Fibroblast of the aortic adventitia (primary cell): Measurements from ENCODE around the gene UGT2B17. TPM values are rescaled to one million over a fixed set of nuclear protein-coding genes. Genes with fewer than 3 reads are reported as not detected.
"Not testable (repeated sequence)": the region's sequence is repeated elsewhere in the genome, so short reads cannot be mapped to it uniquely, and the experiment has no call there.

Source experiments
- DNase-seq: peaks from one replicate; pipeline ENCODE4 v3.0.0-alpha.2; 2010; ENCODE audit warnings: low read depth
- H3K4me3 ChIP-seq: 2 replicates; pipeline ENCODE4 v1.5.1; 2011; ENCODE audit warnings: low read depth, mild to moderate bottlenecking, control low read depth, low read length, moderate library complexity
- total RNA-seq: library from RNA; depleted of rRNA; stranded (reverse); fragments of >200 nt; gene quantifications from 2 replicates; pipeline ENCODE4 v1.2.3, GENCODE V29; 2012; ENCODE audit warnings: low replicate concordance
- TF ChIP-seq, protein P1 (sequence below): IDR thresholded peaks from 2 replicates; pipeline ENCODE4 v1.5.1; 2011; ENCODE audit warnings: mild to moderate bottlenecking, low read length, control low read depth, inconsistent platforms; ENCODE audit not compliant: insufficient read depth

UGT2B17 gene
- total RNA-seq, 1 donor: not detected

DNA sequence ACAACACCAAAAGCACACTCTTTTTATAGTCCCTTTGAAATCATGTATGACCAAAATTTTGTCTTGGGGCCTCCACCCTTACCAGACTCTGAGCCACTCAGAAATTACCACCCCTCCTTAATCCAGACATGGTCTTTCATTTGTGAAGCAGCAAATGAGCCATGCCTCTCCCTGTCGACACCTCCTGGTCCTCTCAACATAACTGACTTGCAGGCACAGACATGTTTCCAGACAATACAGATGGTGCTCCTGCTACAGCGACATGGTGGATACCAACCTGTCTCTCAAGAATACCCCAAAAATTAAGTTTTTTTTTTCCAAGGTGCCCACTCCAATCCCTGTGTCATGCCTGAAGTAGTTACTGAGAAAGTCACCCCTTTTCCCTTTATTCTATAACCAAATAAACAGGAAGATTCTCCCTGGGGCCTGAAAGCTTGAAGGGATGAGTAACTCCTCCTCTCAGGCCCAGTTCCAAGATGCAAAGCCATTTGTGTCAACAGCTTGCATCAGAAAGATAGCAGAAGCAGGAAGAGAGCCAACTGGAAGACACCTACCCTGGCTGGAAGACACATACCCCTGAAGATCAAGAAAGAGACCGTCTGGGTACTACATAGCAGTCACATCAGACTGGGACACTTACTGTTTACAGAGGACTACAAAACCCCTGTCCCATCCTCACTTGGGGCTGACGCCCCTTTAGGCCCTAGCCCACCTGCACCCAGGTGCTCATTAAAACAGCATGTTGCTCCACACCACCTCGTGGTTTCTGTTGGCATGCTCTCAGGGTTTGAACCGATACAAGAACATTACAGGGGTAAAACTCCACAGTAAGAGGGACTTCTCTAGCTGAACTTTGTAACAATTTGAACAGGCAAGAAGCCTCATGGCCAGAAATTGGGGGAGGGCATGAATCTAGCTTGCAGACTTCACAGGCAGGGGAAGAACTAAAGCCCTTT lies 5.5 kb upstream of the UGT2B17 start:
- TF ChIP-seq, protein P1, sequence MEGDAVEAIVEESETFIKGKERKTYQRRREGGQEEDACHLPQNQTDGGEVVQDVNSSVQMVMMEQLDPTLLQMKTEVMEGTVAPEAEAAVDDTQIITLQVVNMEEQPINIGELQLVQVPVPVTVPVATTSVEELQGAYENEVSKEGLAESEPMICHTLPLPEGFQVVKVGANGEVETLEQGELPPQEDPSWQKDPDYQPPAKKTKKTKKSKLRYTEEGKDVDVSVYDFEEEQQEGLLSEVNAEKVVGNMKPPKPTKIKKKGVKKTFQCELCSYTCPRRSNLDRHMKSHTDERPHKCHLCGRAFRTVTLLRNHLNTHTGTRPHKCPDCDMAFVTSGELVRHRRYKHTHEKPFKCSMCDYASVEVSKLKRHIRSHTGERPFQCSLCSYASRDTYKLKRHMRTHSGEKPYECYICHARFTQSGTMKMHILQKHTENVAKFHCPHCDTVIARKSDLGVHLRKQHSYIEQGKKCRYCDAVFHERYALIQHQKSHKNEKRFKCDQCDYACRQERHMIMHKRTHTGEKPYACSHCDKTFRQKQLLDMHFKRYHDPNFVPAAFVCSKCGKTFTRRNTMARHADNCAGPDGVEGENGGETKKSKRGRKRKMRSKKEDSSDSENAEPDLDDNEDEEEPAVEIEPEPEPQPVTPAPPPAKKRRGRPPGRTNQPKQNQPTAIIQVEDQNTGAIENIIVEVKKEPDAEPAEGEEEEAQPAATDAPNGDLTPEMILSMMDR: no peak
- DNase-seq: no peak
- H3K4me3 ChIP-seq: no peak overlapping the region

DNA sequence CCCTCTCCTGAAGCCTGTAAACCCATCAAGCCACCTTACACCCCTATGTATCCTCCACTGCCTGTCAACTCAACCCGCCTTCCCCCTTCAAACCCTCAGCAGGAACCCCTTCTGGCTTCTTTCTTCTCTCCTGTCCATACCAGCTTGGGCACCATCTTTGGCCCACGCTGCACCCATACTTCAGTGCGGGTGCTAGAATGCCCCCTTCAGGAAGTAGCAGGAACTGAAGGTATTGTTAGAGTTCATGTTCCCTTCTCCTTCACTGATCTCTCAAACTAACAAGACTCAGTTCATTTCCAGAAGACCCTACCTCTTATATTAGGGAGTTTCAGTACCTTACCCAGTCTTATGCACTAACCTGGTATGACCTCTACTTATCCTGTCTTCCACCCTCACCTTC lies 1.5 kb upstream of the UGT2B17 start:
- H3K4me3 ChIP-seq: no peak overlapping the region
- no peak for DNase-seq
- TF ChIP-seq, protein P1: no peak

DNA sequence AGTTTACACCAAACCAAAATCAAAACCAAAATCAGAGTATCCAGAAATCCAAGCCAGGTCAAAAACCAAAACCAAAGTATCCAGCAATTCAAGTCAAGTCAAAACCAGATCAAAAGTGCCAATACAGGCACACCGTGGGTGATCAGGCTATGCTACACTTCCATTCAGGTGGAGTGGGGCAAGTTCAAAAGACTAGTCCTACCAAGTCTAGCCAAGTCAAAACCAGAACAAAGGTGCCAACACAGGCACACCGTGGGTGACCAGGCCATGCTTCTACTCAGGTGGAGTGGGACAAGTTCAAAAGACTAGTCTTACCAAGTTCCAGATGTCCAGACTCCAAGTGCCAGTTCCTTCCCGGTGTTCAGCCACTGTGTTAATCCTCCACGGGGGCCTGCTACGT lies 486 bp downstream of the UGT2B17 start:
- not testable (repeated sequence) for H3K4me3 ChIP-seq, DNase-seq

DNA sequence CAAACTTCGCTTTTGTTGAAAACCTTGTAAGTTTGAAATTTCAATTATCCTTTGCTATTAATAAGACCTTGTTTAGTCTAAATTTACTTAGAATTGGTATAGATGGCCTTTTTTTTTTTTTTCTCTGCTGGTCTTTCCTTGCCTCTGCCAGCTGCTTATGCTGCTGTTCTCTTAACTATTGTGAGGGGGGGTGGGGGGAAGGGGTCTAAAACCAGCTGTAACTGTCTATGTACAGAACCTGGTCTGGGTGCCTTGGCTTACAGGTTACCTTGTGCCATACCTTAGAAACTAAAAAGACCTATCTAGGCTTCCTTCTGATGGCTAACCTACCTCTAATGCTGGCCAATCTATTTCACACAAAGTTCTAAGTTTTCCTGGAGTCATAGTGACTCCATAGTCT lies 1.0 kb downstream of the UGT2B17 start:
- TF ChIP-seq, protein P1: no peak
- no peak for DNase-seq
- no peak overlapping the region for H3K4me3 ChIP-seq

DNA sequence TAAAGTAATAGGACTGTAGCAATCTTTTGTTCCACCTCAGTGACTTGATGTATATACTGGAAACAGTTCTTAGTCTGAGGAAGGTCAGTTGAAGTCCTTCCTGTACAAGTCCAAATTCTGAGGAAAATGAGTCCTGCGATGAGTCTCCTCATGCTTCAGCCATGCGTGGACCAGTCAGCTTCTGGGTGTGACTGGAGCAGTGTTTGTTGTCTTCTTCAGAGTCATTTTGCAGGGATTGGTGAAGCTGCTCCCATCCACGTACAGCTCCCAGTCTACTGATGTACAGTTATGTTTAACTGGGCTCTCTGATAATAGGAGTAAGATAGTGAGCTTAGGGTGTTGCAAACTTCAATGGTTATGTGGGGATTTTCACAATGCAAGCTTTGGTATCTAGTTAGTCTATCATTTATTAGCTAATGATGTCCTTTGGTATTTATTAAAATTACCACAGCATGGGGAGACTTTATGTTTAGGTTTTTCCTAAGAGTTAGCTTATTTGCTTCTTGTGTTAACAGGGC lies 3.4 kb downstream of the UGT2B17 start:
- TF ChIP-seq, protein P1: no peak
- H3K4me3 ChIP-seq: no peak overlapping the region
- DNase-seq: no peak

DNA sequence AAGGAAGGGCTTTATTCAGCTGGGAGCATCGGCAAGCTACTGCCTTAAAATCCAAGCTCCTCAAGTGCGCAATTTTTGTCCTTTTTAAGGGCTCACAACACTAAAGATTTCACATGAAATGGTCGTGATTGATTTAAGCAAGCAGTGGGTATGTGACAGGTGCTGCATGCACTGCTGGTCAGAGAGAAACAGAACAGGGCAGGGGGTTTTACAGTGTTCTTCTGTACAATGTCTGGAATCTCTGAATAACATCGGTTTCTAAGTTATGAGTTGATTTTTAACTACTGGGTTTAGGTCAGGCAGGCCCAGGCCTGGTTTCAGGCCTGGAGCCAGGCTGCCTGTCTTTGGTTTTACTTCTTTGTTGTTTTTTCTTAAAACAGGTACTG lies 6.0 kb downstream of the UGT2B17 start:
- TF ChIP-seq, protein P1: no peak
- DNase-seq: no peak
- no peak overlapping the region for H3K4me3 ChIP-seq

DNA sequence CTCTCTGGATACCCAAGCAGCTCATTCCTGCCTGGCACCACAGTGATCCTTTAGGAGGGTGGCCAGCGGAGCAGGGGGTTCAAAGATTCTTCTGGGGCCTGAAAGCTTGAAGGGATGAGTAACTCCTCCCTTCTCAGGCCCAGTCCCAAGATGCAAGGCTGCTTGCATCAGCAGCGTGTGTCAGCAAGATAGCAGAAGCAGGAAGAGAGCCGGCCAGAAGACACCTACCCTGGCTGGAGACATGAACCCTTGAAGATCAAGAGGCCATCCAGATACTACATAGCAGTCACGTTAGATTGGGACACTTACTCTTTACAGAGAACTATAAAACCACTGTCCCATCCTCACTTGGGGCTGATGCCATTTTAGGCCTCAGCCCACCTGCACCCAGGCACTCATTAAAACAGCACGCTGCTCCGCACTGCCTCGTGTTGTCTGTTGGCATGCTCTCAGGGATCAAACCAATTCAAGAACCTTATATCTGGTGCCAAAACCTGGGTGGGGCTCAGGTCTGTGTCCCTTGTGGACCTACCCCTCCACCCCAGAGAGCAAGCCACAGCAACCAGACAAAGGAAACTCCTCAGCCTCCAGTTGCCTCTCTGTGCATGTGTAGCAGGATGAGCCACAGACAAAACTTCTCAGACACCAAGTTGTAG lies 6.5 kb downstream of the UGT2B17 start:
- H3K4me3 ChIP-seq: no peak overlapping the region
- no peak for DNase-seq
- TF ChIP-seq, protein P1: no peak

DNA sequence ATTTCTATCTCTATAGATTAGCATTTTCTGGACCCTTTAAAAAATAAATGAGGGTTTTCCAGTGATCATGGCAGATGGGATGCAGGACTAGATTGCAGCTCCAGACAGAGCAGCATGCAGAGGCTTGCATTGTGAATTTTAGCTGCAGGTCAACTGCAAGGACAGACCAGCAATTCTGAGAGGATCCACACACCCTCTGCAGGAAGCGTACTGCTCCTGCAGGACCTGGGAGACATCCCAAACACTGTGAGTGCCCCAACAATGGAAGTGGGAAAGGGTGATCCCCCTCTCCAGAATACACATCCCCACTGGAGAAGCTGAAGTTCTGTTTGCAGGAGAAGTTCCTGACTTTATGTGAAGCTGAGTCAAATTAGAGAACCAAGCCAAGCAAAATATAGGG lies 7.1 kb downstream of the UGT2B17 start:
- not testable (repeated sequence) for DNase-seq, H3K4me3 ChIP-seq

DNA sequence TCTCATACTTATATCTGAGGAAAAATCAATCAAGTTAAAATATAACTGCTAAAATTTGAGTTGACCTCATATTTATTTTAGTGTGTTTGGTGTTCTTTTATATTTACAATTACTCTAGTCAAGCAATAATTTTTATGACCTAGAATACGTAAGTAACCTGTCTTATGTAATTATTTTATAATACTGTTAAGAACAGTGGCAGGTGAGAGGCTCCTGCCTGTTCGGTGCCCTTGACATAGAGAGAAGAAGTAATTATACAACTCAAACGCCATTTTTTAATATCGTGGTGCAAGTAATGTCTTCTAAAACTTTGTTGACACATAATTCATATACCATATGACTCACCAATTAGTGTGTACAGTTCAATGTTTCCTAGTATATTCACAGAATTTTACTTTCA lies 7.6 kb downstream of the UGT2B17 start:
- not testable (repeated sequence) for DNase-seq, H3K4me3 ChIP-seq

DNA sequence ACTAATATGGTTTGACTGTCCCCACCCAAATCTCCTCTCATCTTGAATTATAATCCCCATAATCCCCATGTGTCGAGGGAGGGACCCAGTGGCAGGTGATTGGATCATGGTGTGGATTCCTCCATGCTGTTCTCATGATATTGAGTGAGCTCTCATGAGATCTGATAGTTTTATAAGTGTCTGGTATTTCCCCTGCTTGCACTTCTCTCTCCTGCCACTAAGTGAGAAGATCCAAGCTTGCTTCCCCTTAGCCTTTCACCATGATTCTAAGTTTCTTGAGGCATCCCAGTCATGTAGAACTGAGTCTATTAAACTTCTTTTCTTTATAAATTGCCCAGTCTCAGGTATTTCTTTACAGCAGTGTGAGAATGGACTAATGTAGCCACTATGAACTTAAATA lies 9.8 kb downstream of the UGT2B17 start:
- not testable (repeated sequence) for DNase-seq

DNA sequence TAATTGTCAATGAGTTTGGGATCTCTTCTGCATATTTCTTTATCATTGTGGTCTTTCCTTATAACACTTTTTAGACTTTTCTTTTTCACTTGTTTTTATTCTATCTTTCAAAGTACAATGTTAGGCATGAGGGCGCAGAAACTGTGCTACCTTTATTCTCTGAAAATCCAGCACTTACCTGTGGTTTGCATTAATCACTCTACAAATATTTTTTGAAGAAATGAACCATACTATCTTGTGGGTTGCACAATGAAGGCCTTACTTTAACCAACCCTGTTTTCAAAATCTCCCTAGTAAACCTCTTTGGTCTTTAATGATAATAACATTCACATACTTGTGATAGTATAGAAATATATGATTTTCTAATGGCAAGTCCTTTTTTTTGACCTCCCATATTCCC lies 11.0 kb downstream of the UGT2B17 start:
- H3K4me3 ChIP-seq, DNase-seq: not testable (repeated sequence)

More for the DNA sequence above, 9.8 kb downstream of the UGT2B17 start:
- H3K4me3 ChIP-seq: not testable (repeated sequence)
